ENCODE measurements around the gene AHI1. TPM values are rescaled to one million over a fixed set of nuclear protein-coding genes. Genes with fewer than 3 reads are reported as not detected.

Gene AHI1
- total RNA-seq, 1 experiment from 2014 or later = 22.8 TPM

- H3K9me3 ChIP-seq (ENCODE audit: low read depth, low read length, poor library complexity, severe bottlenecking) = no peaks in the 10 kb centered on the region
- intact Hi-C loops (cut with micrococcal nuclease; ENCODE audit: unreplicated experiment) = no loop called here
- peaks cover 6% of the 10 kb centered on the region for H3K4me1 ChIP-seq (ENCODE audit: insufficient read depth, low read length, poor library complexity, severe bottlenecking)
- no peak overlapping the region for H3K27ac ChIP-seq (ENCODE audit: low read depth, low read length, poor library complexity, severe bottlenecking)
- ChIA-PET POLR2A (ENCODE audit: low non-redundant PET) (no interaction called here), CTCF (no interaction called here)
- BruUV-seq (replicated peaks) = no TSS peak
- no peak for DNase-seq (ENCODE audit: low spot score)
- H3K36me3 ChIP-seq (ENCODE audit: insufficient read depth, low read length, poor library complexity, severe bottlenecking) = no peaks in the 10 kb centered on the region
- no peak for TF ChIP-seq CTCF (conservative IDR thresholded peaks at IDR 0.05; ENCODE audit: low read depth, low read length)
- no peak for TF ChIP-seq EZH2 (IDR thresholded peaks at IDR 0.05; ENCODE audit: borderline replicate concordance, low read depth, low read length, poor library complexity, severe bottlenecking)
- H3K27me3 ChIP-seq (replicated peaks; ENCODE audit: insufficient read depth, low read depth, low read length, poor library complexity) = no peaks in the 10 kb centered on the region
- no peak overlapping the region for H3K4me3 ChIP-seq (ENCODE audit: low read depth, low read length, poor library complexity, severe bottlenecking)
Measured at GRCh38 chr6:135274561-135275293, 222.8 kb downstream of the AHI1 start.

GRCh38 chr6:135271626-135272025, 225.9 kb downstream of the AHI1 start:
- DNase-seq (ENCODE audit: low spot score) = no peak
- no TSS peak for BruUV-seq (replicated peaks)
- ChIA-PET CTCF (no interaction called here), POLR2A (ENCODE audit: low non-redundant PET) (no interaction called here)
- no peaks in the 10 kb centered on the region for H3K27me3 ChIP-seq (replicated peaks; ENCODE audit: insufficient read depth, low read depth, low read length, poor library complexity)
- no peaks in the 10 kb centered on the region for H3K9me3 ChIP-seq (ENCODE audit: low read depth, low read length, poor library complexity, severe bottlenecking)
- no peak overlapping the region for H3K27ac ChIP-seq (ENCODE audit: low read depth, low read length, poor library complexity, severe bottlenecking)
- intact Hi-C loops (cut with micrococcal nuclease; ENCODE audit: unreplicated experiment) = no loop called here
- H3K36me3 ChIP-seq (ENCODE audit: insufficient read depth, low read length, poor library complexity, severe bottlenecking) = no peaks in the 10 kb centered on the region
- H3K4me3 ChIP-seq (ENCODE audit: low read depth, low read length, poor library complexity, severe bottlenecking) = no peak overlapping the region
- peaks cover 6% of the 10 kb centered on the region for H3K4me1 ChIP-seq (ENCODE audit: insufficient read depth, low read length, poor library complexity, severe bottlenecking)
- no peak for TF ChIP-seq CTCF (conservative IDR thresholded peaks at IDR 0.05; ENCODE audit: low read depth, low read length)
- TF ChIP-seq EZH2 (IDR thresholded peaks at IDR 0.05; ENCODE audit: borderline replicate concordance, low read depth, low read length, poor library complexity, severe bottlenecking) = no peak

GRCh38 chr6:135270676-135271536, 226.6 kb downstream of the AHI1 start:
- DNase-seq (ENCODE audit: low spot score) = no peak
- H3K36me3 ChIP-seq (ENCODE audit: insufficient read depth, low read length, poor library complexity, severe bottlenecking) = no peaks in the 10 kb centered on the region
- no peaks in the 10 kb centered on the region for H3K27me3 ChIP-seq (replicated peaks; ENCODE audit: insufficient read depth, low read depth, low read length, poor library complexity)
- ChIA-PET POLR2A (ENCODE audit: low non-redundant PET) (no interaction called here), CTCF (no interaction called here)
- intact Hi-C loops (cut with micrococcal nuclease; ENCODE audit: unreplicated experiment) = no loop called here
- TF ChIP-seq EZH2 (IDR thresholded peaks at IDR 0.05; ENCODE audit: borderline replicate concordance, low read depth, low read length, poor library complexity, severe bottlenecking) (no peak), CTCF (conservative IDR thresholded peaks at IDR 0.05; ENCODE audit: low read depth, low read length) (no peak)
- H3K4me1 ChIP-seq (ENCODE audit: insufficient read depth, low read length, poor library complexity, severe bottlenecking) = peaks cover 6% of the 10 kb centered on the region
- H3K4me3 ChIP-seq (ENCODE audit: low read depth, low read length, poor library complexity, severe bottlenecking) = no peak overlapping the region
- BruUV-seq (replicated peaks) = no TSS peak
- no peak overlapping the region for H3K27ac ChIP-seq (ENCODE audit: low read depth, low read length, poor library complexity, severe bottlenecking)
- H3K9me3 ChIP-seq (ENCODE audit: low read depth, low read length, poor library complexity, severe bottlenecking) = no peaks in the 10 kb centered on the region
